ENCODE results near the gene SNX9.

- TF ChIP-seq, protein P1, sequence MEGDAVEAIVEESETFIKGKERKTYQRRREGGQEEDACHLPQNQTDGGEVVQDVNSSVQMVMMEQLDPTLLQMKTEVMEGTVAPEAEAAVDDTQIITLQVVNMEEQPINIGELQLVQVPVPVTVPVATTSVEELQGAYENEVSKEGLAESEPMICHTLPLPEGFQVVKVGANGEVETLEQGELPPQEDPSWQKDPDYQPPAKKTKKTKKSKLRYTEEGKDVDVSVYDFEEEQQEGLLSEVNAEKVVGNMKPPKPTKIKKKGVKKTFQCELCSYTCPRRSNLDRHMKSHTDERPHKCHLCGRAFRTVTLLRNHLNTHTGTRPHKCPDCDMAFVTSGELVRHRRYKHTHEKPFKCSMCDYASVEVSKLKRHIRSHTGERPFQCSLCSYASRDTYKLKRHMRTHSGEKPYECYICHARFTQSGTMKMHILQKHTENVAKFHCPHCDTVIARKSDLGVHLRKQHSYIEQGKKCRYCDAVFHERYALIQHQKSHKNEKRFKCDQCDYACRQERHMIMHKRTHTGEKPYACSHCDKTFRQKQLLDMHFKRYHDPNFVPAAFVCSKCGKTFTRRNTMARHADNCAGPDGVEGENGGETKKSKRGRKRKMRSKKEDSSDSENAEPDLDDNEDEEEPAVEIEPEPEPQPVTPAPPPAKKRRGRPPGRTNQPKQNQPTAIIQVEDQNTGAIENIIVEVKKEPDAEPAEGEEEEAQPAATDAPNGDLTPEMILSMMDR (IDR thresholded peaks at IDR 0.05) = no peak
- no peak for TF ChIP-seq EZH2 (IDR thresholded peaks at IDR 0.05; ENCODE audit: borderline replicate concordance, insufficient read depth, low read depth, low read length, poor library complexity, severe bottlenecking)
Measured at GRCh38 chr6:157862706-157863105, 39.7 kb downstream of the SNX9 start.

Measured in B cell (primary cell).